Measurements from ENCODE around the gene ABCB8. TPM values are rescaled to one million over a fixed set of nuclear protein-coding genes. Genes with fewer than 3 reads are reported as not detected.

Gene ABCB8
- total and polyA plus RNA-seq, 9 of the 15 experiments (the other 6 are each of a cell fraction or from before 2014, with no cell fraction given) = 7.6 to 106 (median 36.3) TPM

DNA sequence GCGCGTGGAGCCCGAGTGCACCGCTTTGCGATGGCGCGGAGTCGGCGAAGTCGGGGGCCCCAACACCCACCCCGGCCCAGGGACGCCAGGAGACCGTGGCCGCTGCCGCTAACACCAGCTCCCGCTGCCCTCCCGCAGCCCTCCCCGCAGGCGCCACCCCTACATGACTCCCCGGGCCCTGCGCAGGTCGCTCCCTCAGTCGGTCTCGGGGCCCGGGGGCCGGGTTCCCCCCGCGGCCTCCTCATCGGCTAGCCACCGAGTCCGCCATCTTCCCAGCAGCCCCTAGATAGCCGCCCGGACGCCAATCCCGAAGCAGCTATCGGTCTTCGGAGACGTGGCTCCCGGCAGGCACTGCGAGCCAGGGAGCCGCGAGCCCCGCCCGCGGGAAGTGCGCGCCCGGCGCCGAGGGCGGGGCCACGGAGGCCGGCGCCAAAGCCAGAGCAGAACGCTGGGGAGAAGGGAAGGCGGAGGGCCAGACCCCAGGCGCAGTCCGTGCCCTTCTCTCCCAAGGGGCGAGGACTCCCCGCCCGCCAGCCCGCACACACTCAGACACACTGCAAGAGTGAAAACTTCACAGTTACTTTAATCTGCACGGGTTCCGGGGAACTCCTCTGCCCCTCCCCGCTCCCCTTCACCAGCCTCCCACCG, 52.4 kb downstream of the ABCB8 start, which contains the start of gene FASTK (continued):
- TF ChIP-seq, protein P1, sequence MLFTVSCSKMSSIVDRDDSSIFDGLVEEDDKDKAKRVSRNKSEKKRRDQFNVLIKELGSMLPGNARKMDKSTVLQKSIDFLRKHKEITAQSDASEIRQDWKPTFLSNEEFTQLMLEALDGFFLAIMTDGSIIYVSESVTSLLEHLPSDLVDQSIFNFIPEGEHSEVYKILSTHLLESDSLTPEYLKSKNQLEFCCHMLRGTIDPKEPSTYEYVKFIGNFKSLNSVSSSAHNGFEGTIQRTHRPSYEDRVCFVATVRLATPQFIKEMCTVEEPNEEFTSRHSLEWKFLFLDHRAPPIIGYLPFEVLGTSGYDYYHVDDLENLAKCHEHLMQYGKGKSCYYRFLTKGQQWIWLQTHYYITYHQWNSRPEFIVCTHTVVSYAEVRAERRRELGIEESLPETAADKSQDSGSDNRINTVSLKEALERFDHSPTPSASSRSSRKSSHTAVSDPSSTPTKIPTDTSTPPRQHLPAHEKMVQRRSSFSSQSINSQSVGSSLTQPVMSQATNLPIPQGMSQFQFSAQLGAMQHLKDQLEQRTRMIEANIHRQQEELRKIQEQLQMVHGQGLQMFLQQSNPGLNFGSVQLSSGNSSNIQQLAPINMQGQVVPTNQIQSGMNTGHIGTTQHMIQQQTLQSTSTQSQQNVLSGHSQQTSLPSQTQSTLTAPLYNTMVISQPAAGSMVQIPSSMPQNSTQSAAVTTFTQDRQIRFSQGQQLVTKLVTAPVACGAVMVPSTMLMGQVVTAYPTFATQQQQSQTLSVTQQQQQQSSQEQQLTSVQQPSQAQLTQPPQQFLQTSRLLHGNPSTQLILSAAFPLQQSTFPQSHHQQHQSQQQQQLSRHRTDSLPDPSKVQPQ (CRISPR knock-in tag; IDR thresholded peaks at IDR 0.05; ENCODE audit: borderline replicate concordance) = no peak
- TF ChIP-seq ZNF134 (CRISPR knock-in tag; conservative IDR thresholded peaks at IDR 0.05) = no peak
- TF ChIP-seq MTA1 (IDR thresholded peaks at IDR 0.05; ENCODE audit: borderline replicate concordance) = no peak
- TF ChIP-seq, protein P2, sequence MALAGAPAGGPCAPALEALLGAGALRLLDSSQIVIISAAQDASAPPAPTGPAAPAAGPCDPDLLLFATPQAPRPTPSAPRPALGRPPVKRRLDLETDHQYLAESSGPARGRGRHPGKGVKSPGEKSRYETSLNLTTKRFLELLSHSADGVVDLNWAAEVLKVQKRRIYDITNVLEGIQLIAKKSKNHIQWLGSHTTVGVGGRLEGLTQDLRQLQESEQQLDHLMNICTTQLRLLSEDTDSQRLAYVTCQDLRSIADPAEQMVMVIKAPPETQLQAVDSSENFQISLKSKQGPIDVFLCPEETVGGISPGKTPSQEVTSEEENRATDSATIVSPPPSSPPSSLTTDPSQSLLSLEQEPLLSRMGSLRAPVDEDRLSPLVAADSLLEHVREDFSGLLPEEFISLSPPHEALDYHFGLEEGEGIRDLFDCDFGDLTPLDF (CRISPR knock-in tag; IDR thresholded peaks at IDR 0.05) = peak; percentile 93
- TF ChIP-seq, protein P3, sequence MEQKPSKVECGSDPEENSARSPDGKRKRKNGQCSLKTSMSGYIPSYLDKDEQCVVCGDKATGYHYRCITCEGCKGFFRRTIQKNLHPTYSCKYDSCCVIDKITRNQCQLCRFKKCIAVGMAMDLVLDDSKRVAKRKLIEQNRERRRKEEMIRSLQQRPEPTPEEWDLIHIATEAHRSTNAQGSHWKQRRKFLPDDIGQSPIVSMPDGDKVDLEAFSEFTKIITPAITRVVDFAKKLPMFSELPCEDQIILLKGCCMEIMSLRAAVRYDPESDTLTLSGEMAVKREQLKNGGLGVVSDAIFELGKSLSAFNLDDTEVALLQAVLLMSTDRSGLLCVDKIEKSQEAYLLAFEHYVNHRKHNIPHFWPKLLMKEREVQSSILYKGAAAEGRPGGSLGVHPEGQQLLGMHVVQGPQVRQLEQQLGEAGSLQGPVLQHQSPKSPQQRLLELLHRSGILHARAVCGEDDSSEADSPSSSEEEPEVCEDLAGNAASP (IDR thresholded peaks at IDR 0.05) = no peak
- peak; percentile 82 for TF ChIP-seq NEUROD1 (IDR thresholded peaks at IDR 0.05; ENCODE audit: borderline replicate concordance, low read depth, low read length, partially characterized antibody)
- TF ChIP-seq CCNT2 (IDR thresholded peaks at IDR 0.05; ENCODE audit: borderline replicate concordance, extremely low read depth, insufficient read length, low read depth, low read length) = peak; percentile 97
- TF ChIP-seq, protein P4, sequence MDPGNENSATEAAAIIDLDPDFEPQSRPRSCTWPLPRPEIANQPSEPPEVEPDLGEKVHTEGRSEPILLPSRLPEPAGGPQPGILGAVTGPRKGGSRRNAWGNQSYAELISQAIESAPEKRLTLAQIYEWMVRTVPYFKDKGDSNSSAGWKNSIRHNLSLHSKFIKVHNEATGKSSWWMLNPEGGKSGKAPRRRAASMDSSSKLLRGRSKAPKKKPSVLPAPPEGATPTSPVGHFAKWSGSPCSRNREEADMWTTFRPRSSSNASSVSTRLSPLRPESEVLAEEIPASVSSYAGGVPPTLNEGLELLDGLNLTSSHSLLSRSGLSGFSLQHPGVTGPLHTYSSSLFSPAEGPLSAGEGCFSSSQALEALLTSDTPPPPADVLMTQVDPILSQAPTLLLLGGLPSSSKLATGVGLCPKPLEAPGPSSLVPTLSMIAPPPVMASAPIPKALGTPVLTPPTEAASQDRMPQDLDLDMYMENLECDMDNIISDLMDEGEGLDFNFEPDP (CRISPR knock-in tag; IDR thresholded peaks at IDR 0.05) = no peak
- TF ChIP-seq NCOA4 (IDR thresholded peaks at IDR 0.05; ENCODE audit: partially characterized antibody) = no peak
- TF ChIP-seq NR3C1 (CRISPR knock-in tag; IDR thresholded peaks at IDR 0.05) = 0 out of 2 replicates have a peak, but pooled peaks have one; percentile 11
- peak; percentile 72 for TF ChIP-seq MYC (IDR thresholded peaks at IDR 0.05; ENCODE audit: low read depth, low read length)
- no peak for TF ChIP-seq MYC (CRISPR knock-in tag; IDR thresholded peaks at IDR 0.05; ENCODE audit: borderline replicate concordance, low read depth)
- peak; percentile 18 for TF ChIP-seq HNRNPK (IDR thresholded peaks at IDR 0.05; ENCODE audit: low read depth, low read length, poor library complexity, severe bottlenecking)

Measured in K562 (cell line).